Tibial nerve (tissue), 4 donors: ENCODE measurements around the gene MATK. TPM values are rescaled to one million over a fixed set of nuclear protein-coding genes. Genes with fewer than 3 reads are reported as not detected.

ENCODE experiments used
- DNase-seq, 2 donors: peaks; one replicate each; pipeline ENCODE4 v3.0.0-alpha.2; 2019; ENCODE audit warnings: low spot score in 2 of 2
- H3K27ac ChIP-seq, 4 donors: fragments of 200-600 bp; sonication (generic) in 3 of 4; one replicate each; pipeline ENCODE4 v1.5.1; 2017 to 2019; ENCODE audit warnings: mild to moderate bottlenecking in 1 of 4
- H3K27me3 ChIP-seq, 2 donors: fragments of 200-600 bp; sonication (generic) in 1 of 2; one replicate each; pipeline versions ENCODE4 v1.5.1 to v1.6.0; 2017 to 2019
- H3K36me3 ChIP-seq, 3 donors: fragments of 200-600 bp; sonication (generic); one replicate each; pipeline ENCODE4 v1.5.1; 2018 to 2019
- H3K4me1 ChIP-seq, 4 donors: fragments of 200-600 bp; sonication (generic) in 3 of 4; one replicate each; pipeline ENCODE4 v1.5.1; 2017 to 2019
- H3K4me3 ChIP-seq, 4 donors: fragments of 200-600 bp; sonication (generic) in 3 of 4; one replicate each; pipeline ENCODE4 v1.5.1; 2017 to 2019; ENCODE audit warnings: mild to moderate bottlenecking in 1 of 4, moderate library complexity in 1 of 4
- H3K9me3 ChIP-seq, 4 donors: fragments of 200-600 bp; sonication (generic) in 3 of 4; one replicate each; pipeline ENCODE4 v1.5.1; 2017 to 2019
- EP300 ChIP-seq, 2 donors: sonication (generic); formaldehyde crosslinking; IDR thresholded peaks; one replicate each; pipeline ENCODE4 v1.6.1; 2017; ENCODE audit warnings: antibody characterized with exemption in 2 of 2, mild to moderate bottlenecking in 1 of 2
- POLR2A ChIP-seq, 2 donors: fragments of 450-650 bp; IDR thresholded peaks; one replicate each; pipeline ENCODE4 v1.6.1; 2017; ENCODE audit warnings: antibody characterized with exemption in 2 of 2, mild to moderate bottlenecking in 2 of 2, moderate library complexity in 2 of 2
- WGBS, 2 donors: methylation state at CpG; one replicate each; pipeline ENCODE4 v1.1.5; 2018; 5-methylcytosine and 5-hydroxymethylcytosine counted together
- total RNA-seq, 4 donors: library from RNA; depleted of rRNA; stranded (reverse); fragments of >200 nt; gene quantifications; one replicate each; pipeline ENCODE4 v1.1.0, GENCODE V29; 2016
- TF ChIP-seq, protein P1 (sequence below), 5 experiments: fragments of 200-600 bp in 3 of 5; fragments of 450-650 bp in 2 of 5; sonication (generic) in 3 of 5; IDR thresholded peaks; one replicate each; pipeline ENCODE4 v1.5.1; 2016 to 2019; ENCODE audit warnings: antibody characterized with exemption in 5 of 5, mild to moderate bottlenecking in 3 of 5, moderate library complexity in 2 of 5

Gene MATK
- total RNA-seq, 4 donors from 2014 or later: 0.78 to 2.9 (median 2.1) TPM

DNA sequence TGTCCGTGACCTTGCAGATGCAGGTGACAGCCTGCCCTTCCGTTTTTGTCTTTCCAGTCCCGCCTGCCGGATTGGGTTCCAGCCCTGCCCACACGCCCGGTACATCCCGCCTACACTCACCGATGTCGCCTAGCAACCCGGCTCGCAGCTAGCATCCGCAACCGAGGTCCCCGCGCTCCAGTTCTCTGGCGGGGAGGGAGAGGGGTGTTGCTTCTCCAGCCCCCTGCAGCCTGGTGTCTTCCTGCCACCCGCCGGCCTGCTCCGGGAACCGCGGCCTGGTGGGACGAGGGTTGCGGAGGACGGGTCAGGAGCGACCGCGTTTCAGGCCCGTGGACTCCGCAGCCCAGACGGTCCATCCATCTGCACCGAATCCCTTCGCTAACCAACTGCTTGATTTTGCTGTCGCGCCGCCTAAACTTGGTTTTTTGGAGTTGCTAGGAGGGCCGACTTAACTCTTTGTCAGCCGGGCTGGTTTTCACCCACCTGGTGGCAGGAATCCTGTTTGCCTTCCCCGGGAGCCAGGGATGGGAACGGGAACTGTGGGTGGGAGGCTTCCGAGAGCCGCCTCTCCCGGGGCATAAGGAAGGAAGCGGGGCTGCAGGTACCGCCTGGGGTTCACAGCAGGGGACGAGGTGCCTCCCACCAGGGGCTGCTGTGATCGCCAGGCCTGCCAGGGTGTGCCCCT is 15.4 kb upstream of the MATK start:
- no peak for DNase-seq
- peaks cover 0 to 74% of the 10 kb centered on the region in 2 donors for H3K27me3 ChIP-seq
- H3K4me1 ChIP-seq: peaks cover 0 to 13% (median 3%) of the 10 kb centered on the region in 4 donors
- no peak overlapping the region for H3K4me3 ChIP-seq
- TF ChIP-seq POLR2A (IDR thresholded peaks at IDR 0.05) (no peak), EP300 (IDR thresholded peaks at IDR 0.05) (no peak)
- TF ChIP-seq, protein P1, sequence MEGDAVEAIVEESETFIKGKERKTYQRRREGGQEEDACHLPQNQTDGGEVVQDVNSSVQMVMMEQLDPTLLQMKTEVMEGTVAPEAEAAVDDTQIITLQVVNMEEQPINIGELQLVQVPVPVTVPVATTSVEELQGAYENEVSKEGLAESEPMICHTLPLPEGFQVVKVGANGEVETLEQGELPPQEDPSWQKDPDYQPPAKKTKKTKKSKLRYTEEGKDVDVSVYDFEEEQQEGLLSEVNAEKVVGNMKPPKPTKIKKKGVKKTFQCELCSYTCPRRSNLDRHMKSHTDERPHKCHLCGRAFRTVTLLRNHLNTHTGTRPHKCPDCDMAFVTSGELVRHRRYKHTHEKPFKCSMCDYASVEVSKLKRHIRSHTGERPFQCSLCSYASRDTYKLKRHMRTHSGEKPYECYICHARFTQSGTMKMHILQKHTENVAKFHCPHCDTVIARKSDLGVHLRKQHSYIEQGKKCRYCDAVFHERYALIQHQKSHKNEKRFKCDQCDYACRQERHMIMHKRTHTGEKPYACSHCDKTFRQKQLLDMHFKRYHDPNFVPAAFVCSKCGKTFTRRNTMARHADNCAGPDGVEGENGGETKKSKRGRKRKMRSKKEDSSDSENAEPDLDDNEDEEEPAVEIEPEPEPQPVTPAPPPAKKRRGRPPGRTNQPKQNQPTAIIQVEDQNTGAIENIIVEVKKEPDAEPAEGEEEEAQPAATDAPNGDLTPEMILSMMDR (IDR thresholded peaks at IDR 0.05): no peak
- 1 to 5% methylated on average over 33 to 34 of the region's 46 CpGs for WGBS, 2 donors
- no peaks in the 10 kb centered on the region for H3K36me3 ChIP-seq
- H3K27ac ChIP-seq: no peak overlapping the region
- peaks cover 0 to 10% (median under 1%) of the 10 kb centered on the region in 4 donors for H3K9me3 ChIP-seq

DNA sequence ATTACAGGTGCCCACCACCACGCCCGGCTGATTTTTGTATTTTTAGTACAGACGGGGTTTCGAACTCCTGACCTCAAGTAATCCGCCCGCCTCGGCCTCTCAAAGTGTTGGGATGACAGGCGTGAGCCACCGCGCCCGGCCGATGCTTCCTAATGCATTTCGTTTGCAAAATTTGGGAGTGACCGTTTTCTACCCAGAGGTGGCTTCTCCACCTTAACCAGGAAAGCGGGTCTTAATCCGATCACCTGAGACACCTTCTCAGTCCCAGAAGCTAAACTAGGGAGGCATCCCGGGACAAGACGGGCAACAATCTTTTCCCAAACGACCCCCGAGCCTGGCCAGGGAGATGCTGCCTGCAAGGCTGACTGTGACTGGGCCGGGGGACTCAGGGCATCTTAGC is 14.8 kb upstream of the MATK start:
- Histone ChIP-seq H3K9me3 (peaks cover 0 to 16% (median 4%) of the 10 kb centered on the region in 4 donors), H3K4me1 (peaks cover 0 to 13% (median 3%) of the 10 kb centered on the region in 4 donors), H3K4me3 (no peak overlapping the region), H3K36me3 (no peaks in the 10 kb centered on the region), H3K27me3 (peaks cover 0 to 73% of the 10 kb centered on the region in 2 donors), H3K27ac (no peak overlapping the region)
- DNase-seq: no peak
- TF ChIP-seq POLR2A (IDR thresholded peaks at IDR 0.05): no peak
- TF ChIP-seq, protein P1 (IDR thresholded peaks at IDR 0.05): no peak
- TF ChIP-seq EP300 (IDR thresholded peaks at IDR 0.05): no peak
- WGBS, 2 donors: 38 to 45% methylated on average over 17 to 21 of the region's 21 CpGs

DNA sequence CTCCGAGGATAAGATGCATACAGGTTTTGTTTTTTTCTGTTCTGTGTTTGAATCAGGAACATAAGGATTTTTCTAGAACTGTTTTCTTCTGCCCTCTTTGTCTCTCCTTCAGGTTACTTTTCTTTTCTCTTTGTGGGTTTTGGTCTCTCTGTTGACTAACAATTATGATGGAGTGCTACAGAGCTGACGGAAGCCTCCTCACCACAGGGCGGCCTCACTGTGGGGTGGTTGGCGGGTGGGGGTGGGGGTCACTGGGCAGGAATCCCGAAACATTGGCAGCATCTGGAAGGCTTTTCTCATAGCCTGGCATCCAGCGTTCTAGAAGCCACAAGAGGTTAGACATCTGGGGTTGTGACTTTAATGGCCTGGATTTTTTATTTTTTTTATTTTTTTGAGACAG is 12.0 kb upstream of the MATK start:
- Histone ChIP-seq H3K27me3 (peaks cover 0 to 47% of the 10 kb centered on the region in 2 donors), H3K4me1 (peaks cover 0 to 13% (median 3%) of the 10 kb centered on the region in 4 donors), H3K4me3 (no peak overlapping the region), H3K9me3 (peaks cover 0 to 22% (median 4%) of the 10 kb centered on the region in 4 donors), H3K36me3 (no peaks in the 10 kb centered on the region), H3K27ac (no peak overlapping the region)
- no peak for DNase-seq
- WGBS, 2 donors: 43 to 55% methylated on average over 6 of the region's 6 CpGs
- TF ChIP-seq EP300 (IDR thresholded peaks at IDR 0.05) (no peak), POLR2A (IDR thresholded peaks at IDR 0.05) (no peak)
- TF ChIP-seq, protein P1 (IDR thresholded peaks at IDR 0.05): no peak

DNA sequence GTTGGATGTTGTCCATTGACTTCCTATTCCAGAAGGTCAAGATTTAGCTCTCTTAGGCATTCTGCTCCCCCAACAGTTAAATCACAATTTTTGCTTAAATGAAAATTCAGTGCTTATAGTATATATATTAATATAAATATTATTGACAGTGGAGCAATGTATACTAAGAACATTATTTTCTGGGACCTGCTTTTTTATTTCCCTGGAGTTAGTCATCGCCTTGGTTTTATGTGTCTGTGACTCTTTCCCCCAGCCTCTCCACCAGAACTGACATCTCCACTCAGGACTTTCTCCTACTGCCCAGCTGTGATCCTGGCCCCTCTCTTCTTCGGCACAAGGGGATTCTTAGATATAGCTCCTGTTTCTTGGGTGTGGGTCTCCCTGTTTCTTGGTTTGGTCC is 10.2 kb upstream of the MATK start:
- TF ChIP-seq EP300 (IDR thresholded peaks at IDR 0.05): no peak
- TF ChIP-seq POLR2A (IDR thresholded peaks at IDR 0.05): no peak
- TF ChIP-seq, protein P1 (IDR thresholded peaks at IDR 0.05): no peak
- H3K27me3 ChIP-seq: peaks cover 0 to 29% of the 10 kb centered on the region in 2 donors
- H3K4me1 ChIP-seq: peaks cover 0 to 5% (median under 1%) of the 10 kb centered on the region in 4 donors
- H3K27ac ChIP-seq: no peak overlapping the region
- 85 to 94% methylated on average over 2 of the region's 2 CpGs for WGBS, 2 donors
- no peaks in the 10 kb centered on the region for H3K36me3 ChIP-seq
- no peak overlapping the region for H3K4me3 ChIP-seq
- peaks cover 0 to 26% (median 4%) of the 10 kb centered on the region in 4 donors for H3K9me3 ChIP-seq
- no peak for DNase-seq

DNA sequence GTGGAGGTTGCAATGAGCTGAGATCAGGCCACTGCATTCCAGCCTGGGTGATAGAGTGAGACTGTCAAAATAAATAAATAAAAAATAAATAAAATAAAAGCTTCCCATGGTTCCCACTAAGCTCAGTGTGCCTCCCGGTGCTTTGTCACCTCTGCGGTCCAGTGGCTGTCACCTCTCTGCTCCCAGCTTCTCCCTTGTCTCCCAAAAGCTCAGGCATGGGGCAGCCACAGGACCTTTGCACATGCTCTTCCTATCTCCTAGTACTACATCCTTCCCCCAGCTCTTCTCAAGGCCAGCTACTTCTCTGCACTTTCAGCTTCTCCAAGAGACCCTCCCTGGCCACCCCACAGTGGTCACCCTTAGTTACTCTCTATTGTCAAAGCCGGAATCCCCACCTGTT is 7.6 kb upstream of the MATK start:
- DNase-seq: no peak
- H3K4me3 ChIP-seq: no peak overlapping the region
- TF ChIP-seq POLR2A (IDR thresholded peaks at IDR 0.05) (no peak), EP300 (IDR thresholded peaks at IDR 0.05) (no peak)
- TF ChIP-seq, protein P1 (IDR thresholded peaks at IDR 0.05): no peak
- H3K36me3 ChIP-seq: no peaks in the 10 kb centered on the region
- peaks cover 0 to 37% (median 4%) of the 10 kb centered on the region in 4 donors for H3K9me3 ChIP-seq
- no peaks in the 10 kb centered on the region for H3K4me1 ChIP-seq
- no peak overlapping the region for H3K27ac ChIP-seq
- WGBS, 2 donors: 92% methylated on average over 3 of the region's 3 CpGs
- peaks cover 0 to 4% of the 10 kb centered on the region in 2 donors for H3K27me3 ChIP-seq
